SK-N-MC (cell line): ENCODE measurements around the gene RBKS.

Experiments used
- DNase-seq: peaks from one replicate; pipeline ENCODE4 v3.0.0-alpha.2; 2011; ENCODE audit warnings: low read depth, low spot score
- H3K27ac ChIP-seq: fragments of 200-600 bp; sonication (generic); 2 replicates; pipeline ENCODE4 v1.5.1; 2016; ENCODE audit warnings: mixed run types
- H3K36me3 ChIP-seq: fragments of 200-600 bp; sonication (generic); 2 replicates; pipeline ENCODE4 v1.6.1; 2017; ENCODE audit warnings: antibody characterized with exemption, low read length, mixed read lengths; ENCODE audit not compliant: insufficient read depth
- H3K4me3 ChIP-seq: fragments of 200-600 bp; sonication (generic); 2 replicates; pipeline ENCODE4 v1.5.1; 2016
- H3K9ac ChIP-seq: fragments of 200-600 bp; sonication (generic); 2 replicates; pipeline ENCODE4 v1.8.0; 2017; ENCODE audit warnings: mixed run types, mixed read lengths; ENCODE audit not compliant: insufficient read length
- H3K9me3 ChIP-seq: fragments of 200-600 bp; sonication (generic); 2 replicates; pipeline ENCODE4 v1.6.1; 2017; ENCODE audit warnings: low read depth, mild to moderate bottlenecking, antibody characterized with exemption, low read length, moderate library complexity, mixed read lengths
- EZH2 ChIP-seq: fragments of 200-600 bp; sonication (generic); IDR thresholded peaks from one replicate; pipeline ENCODE4 v1.6.1; 2017; ENCODE audit warnings: antibody characterized with exemption
- FOXP2 ChIP-seq: optimal IDR thresholded peaks from 2 replicates; pipeline ENCODE3; 2011; ENCODE audit warnings: mild to moderate bottlenecking, moderate library complexity; ENCODE audit not compliant: insufficient read depth; ENCODE audit errors: extremely low read length, control extremely low read depth
- POLR2AphosphoS5 ChIP-seq: IDR thresholded peaks from 2 replicates; pipeline ENCODE4 v1.6.1; 2012; ENCODE audit warnings: mild to moderate bottlenecking, low read depth, low read length, borderline replicate concordance

Gene RBKS

GRCh38 chr2:27856386-27856785 is 33.8 kb downstream of the RBKS start:
- Histone ChIP-seq H3K9me3 (peaks cover 8% of the 10 kb centered on the region; the same call in 1 of the 2 replicates), H3K36me3 (no peaks in the 10 kb centered on the region), H3K4me3 (peak overlapping the region; percentile 8; the same call in 1 of the 2 replicates), H3K9ac (no peak overlapping the region), H3K27ac (peak overlapping the region; percentile 70)
- TF ChIP-seq FOXP2 (no peak), POLR2AphosphoS5 (no peak), EZH2 (no peak)
- DNase-seq: no peak

- Histone ChIP-seq H3K27ac (peak overlapping the region; percentile 70), H3K9me3 (peaks cover 8% of the 10 kb centered on the region; the same call in 1 of the 2 replicates), H3K36me3 (no peaks in the 10 kb centered on the region), H3K9ac (no peak overlapping the region), H3K4me3 (0 out of 2 replicates have a peak overlapping the region, but pooled peaks have one; percentile 6)
- no peak for TF ChIP-seq POLR2AphosphoS5
- no peak for TF ChIP-seq EZH2
- TF ChIP-seq FOXP2: no peak
- DNase-seq: no peak
Observed at GRCh38 chr2:27855476-27855875, 34.7 kb downstream of the RBKS start.

- Histone ChIP-seq H3K4me3 (no peak overlapping the region), H3K36me3 (no peaks in the 10 kb centered on the region), H3K27ac (no peak overlapping the region), H3K9ac (no peak overlapping the region), H3K9me3 (peaks cover 8% of the 10 kb centered on the region; the same call in 1 of the 2 replicates)
- DNase-seq: no peak
- no peak for TF ChIP-seq FOXP2
- no peak for TF ChIP-seq EZH2
- no peak for TF ChIP-seq POLR2AphosphoS5
Observed at GRCh38 chr2:27854229-27854862, 35.8 kb downstream of the RBKS start.

GRCh38 chr2:27852691-27853090 is 37.5 kb downstream of the RBKS start:
- TF ChIP-seq FOXP2 (no peak), POLR2AphosphoS5 (no peak), EZH2 (no peak)
- DNase-seq: no peak
- H3K27ac ChIP-seq: no peak overlapping the region

GRCh38 chr2:27849558-27850205 is 40.5 kb downstream of the RBKS start:
- no peak for DNase-seq
- Histone ChIP-seq H3K9ac (no peak overlapping the region), H3K36me3 (no peaks in the 10 kb centered on the region), H3K9me3 (no peaks in the 10 kb centered on the region), H3K27ac (no peak overlapping the region), H3K4me3 (no peak overlapping the region)
- TF ChIP-seq POLR2AphosphoS5 (no peak), FOXP2 (no peak), EZH2 (no peak)

More at GRCh38 chr2:27852691-27853090, 37.5 kb downstream of the RBKS start:
- Histone ChIP-seq H3K9ac (no peak overlapping the region), H3K9me3 (peaks cover under 1% of the 10 kb centered on the region; the same call in 1 of the 2 replicates), H3K4me3 (no peak overlapping the region), H3K36me3 (no peaks in the 10 kb centered on the region)

- no peak overlapping the region for H3K27ac ChIP-seq
- no peaks in the 10 kb centered on the region for H3K36me3 ChIP-seq
- TF ChIP-seq POLR2AphosphoS5 (no peak), EZH2 (no peak), FOXP2 (no peak)
- no peaks in the 10 kb centered on the region for H3K9me3 ChIP-seq
- no peak for DNase-seq
- H3K9ac ChIP-seq: no peak overlapping the region
- H3K4me3 ChIP-seq: no peak overlapping the region
Observed at GRCh38 chr2:27847333-27847732, 42.9 kb downstream of the RBKS start.

GRCh38 chr2:27844821-27845255 is 45.3 kb downstream of the RBKS start:
- Histone ChIP-seq H3K36me3 (no peaks in the 10 kb centered on the region), H3K9ac (no peak overlapping the region), H3K4me3 (no peak overlapping the region), H3K9me3 (no peaks in the 10 kb centered on the region), H3K27ac (no peak overlapping the region)
- DNase-seq: no peak
- TF ChIP-seq EZH2 (no peak), POLR2AphosphoS5 (no peak), FOXP2 (no peak)

GRCh38 chr2:27843992-27844391 is 46.2 kb downstream of the RBKS start:
- no peak for DNase-seq
- no peak overlapping the region for H3K9ac ChIP-seq
- no peaks in the 10 kb centered on the region for H3K36me3 ChIP-seq
- no peaks in the 10 kb centered on the region for H3K9me3 ChIP-seq
- TF ChIP-seq EZH2 (no peak), POLR2AphosphoS5 (no peak), FOXP2 (no peak)
- no peak overlapping the region for H3K27ac ChIP-seq
- no peak overlapping the region for H3K4me3 ChIP-seq
